Chondrocyte (in vitro differentiated cells): Measurements from ENCODE around the gene ADARB2. TPM values are rescaled to one million over a fixed set of nuclear protein-coding genes. Genes with fewer than 3 reads are reported as not detected.

Source experiments
- DNase-seq: peaks from one replicate; pipeline ENCODE4 v3.0.0; 2021; ENCODE audit warnings: mixed read lengths, low spot score
- H3K27ac Mint-ChIP-seq: one replicate; pipeline ENCODE4 v1.8.0; 2021; ENCODE audit warnings: mild to moderate bottlenecking, moderate library complexity, mixed read lengths; ENCODE audit not compliant: unreplicated experiment
- H3K27me3 Mint-ChIP-seq: 2 replicates; pipeline ENCODE4 v1.8.0; 2021; ENCODE audit warnings: low read depth, mixed read lengths
- H3K36me3 Mint-ChIP-seq: 2 replicates; pipeline ENCODE4 v1.8.0; 2021; ENCODE audit warnings: low read depth, mixed read lengths
- H3K4me1 Mint-ChIP-seq: 2 replicates; pipeline ENCODE4 v1.8.0; 2021; ENCODE audit warnings: low read depth, mild to moderate bottlenecking, mixed read lengths
- H3K4me3 Mint-ChIP-seq: one replicate; pipeline ENCODE4 v1.8.0; 2021; ENCODE audit warnings: mild to moderate bottlenecking, moderate library complexity, mixed read lengths; ENCODE audit not compliant: unreplicated experiment
- H3K9me3 Mint-ChIP-seq: 2 replicates; pipeline ENCODE4 v1.8.0; 2021; ENCODE audit warnings: low read depth, mixed read lengths
- total RNA-seq: library from RNA; stranded (reverse); gene quantifications from 3 replicates; pipeline ENCODE4 v1.2.1, GENCODE V29; 2021
- TF ChIP-seq, protein P1 (sequence below): fragments of 200-600 bp; sonication (generic); IDR thresholded peaks from 2 replicates; pipeline ENCODE4 v1.5.0; 2021; ENCODE audit warnings: antibody characterized with exemption, mild to moderate bottlenecking, moderate library complexity

Gene ADARB2
- total RNA-seq, 1 donor from 2014 or later, result 3.3 TPM

DNA sequence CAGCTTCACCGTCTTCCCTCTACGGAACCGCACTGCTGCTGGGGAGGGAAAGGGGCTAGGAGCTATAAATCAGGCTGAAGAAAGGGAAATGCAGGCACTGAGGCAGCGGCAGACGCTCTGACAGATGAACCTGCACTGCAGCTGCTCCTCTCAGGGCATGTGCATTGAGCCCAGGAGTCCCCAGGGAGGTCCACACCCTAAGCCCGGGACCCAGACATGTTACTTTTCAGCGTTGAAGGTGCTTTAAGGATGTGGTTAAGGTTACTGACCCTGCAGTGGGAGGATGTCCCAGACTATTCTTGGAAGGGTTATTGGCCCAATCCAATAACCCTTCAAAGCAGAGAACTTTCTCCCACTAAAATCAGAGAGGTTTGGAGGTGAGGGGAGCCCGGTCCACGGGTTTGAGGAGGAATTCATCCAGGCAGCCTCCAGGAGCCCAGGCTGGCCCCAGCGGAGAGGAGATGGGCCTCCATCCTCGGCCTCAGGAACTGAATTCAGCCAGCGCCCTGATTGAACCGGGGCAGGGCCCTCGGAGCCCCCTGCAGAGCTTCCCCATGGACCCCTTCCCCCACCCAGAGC lies 75.4 kb downstream of the ADARB2 start:
- TF ChIP-seq, protein P1, sequence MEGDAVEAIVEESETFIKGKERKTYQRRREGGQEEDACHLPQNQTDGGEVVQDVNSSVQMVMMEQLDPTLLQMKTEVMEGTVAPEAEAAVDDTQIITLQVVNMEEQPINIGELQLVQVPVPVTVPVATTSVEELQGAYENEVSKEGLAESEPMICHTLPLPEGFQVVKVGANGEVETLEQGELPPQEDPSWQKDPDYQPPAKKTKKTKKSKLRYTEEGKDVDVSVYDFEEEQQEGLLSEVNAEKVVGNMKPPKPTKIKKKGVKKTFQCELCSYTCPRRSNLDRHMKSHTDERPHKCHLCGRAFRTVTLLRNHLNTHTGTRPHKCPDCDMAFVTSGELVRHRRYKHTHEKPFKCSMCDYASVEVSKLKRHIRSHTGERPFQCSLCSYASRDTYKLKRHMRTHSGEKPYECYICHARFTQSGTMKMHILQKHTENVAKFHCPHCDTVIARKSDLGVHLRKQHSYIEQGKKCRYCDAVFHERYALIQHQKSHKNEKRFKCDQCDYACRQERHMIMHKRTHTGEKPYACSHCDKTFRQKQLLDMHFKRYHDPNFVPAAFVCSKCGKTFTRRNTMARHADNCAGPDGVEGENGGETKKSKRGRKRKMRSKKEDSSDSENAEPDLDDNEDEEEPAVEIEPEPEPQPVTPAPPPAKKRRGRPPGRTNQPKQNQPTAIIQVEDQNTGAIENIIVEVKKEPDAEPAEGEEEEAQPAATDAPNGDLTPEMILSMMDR, result no peak
- Mint-ChIP-seq H3K27ac (no peak overlapping the region), H3K36me3 (no peaks in the 10 kb centered on the region), H3K9me3 (no peaks in the 10 kb centered on the region), H3K4me1 (no peaks in the 10 kb centered on the region), H3K4me3 (no peak overlapping the region), H3K27me3 (peaks cover 9% of the 10 kb centered on the region)
- no peak for DNase-seq

DNA sequence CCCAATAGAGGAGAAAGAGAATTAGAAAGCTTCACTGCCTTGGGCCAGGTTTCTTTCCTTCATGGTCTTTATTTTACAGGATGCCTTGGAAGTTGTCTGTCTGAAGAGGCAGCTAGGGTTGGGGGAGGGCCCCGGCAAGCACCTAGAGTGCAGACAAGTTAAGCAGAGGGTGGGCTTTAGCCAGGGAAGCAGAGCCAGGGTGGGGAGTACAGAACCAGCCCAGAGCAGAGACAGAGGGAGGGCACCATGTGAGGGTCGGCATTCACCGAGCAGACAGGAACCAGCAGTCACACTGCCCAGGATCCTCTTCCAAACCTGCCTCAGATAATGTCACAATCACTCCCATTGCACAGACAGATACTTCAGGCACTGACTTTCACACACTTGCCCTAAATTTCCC lies 75.9 kb downstream of the ADARB2 start:
- Mint-ChIP-seq H3K4me1 (no peaks in the 10 kb centered on the region), H3K4me3 (no peak overlapping the region), H3K36me3 (no peaks in the 10 kb centered on the region), H3K27ac (no peak overlapping the region), H3K9me3 (no peaks in the 10 kb centered on the region), H3K27me3 (peaks cover 9% of the 10 kb centered on the region)
- DNase-seq, result no peak
- TF ChIP-seq, protein P1, result no peak

DNA sequence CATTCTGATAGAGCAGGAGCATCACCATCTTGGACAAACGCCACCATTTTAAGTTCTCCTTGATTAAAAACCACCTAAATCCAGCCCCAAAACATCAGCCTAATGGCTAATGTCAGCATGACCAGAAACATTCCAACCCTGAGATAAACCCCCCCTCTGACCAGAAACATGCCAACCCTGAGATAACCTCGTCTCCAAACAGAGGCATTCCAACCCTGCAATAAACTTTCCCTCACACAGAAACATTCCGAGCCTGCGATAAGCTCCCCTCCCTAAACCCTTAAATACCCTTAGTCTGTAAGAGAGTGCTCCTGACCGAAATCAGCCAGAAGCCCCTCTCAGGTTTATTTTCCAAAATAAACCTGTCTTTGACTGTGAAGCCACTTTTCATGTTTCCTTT lies 76.5 kb downstream of the ADARB2 start:
- no peak overlapping the region for H3K27ac Mint-ChIP-seq

DNA sequence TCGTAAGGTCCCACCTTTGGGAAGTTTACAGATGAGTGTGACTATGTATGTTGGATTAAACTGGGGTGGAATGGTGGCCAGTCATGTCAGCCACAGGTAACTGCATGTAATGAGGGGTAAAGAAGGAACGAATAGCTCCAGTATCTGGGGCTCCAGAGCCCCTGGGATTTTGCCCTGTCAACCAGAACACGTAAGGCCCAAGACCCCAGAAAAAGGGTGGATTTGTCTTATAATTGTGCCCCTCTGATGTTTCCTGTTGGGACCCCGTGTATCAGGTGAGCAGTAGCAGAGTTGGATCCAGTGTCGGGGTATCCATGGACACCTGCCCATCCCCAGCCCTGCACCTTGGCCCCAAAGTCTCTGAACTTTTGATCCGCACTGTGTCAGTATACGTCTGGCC lies 76.9 kb downstream of the ADARB2 start:
- Mint-ChIP-seq H3K9me3 (no peaks in the 10 kb centered on the region), H3K4me1 (no peaks in the 10 kb centered on the region), H3K27ac (no peak overlapping the region), H3K4me3 (no peak overlapping the region), H3K27me3 (peaks cover 9% of the 10 kb centered on the region), H3K36me3 (no peaks in the 10 kb centered on the region)
- no peak for DNase-seq
- TF ChIP-seq, protein P1, result no peak

More for the DNA sequence above, 76.5 kb downstream of the ADARB2 start:
- Mint-ChIP-seq H3K36me3 (no peaks in the 10 kb centered on the region), H3K4me3 (no peak overlapping the region), H3K4me1 (no peaks in the 10 kb centered on the region), H3K9me3 (no peaks in the 10 kb centered on the region), H3K27me3 (peaks cover 9% of the 10 kb centered on the region)
- no peak for DNase-seq
- TF ChIP-seq, protein P1, result no peak

DNA sequence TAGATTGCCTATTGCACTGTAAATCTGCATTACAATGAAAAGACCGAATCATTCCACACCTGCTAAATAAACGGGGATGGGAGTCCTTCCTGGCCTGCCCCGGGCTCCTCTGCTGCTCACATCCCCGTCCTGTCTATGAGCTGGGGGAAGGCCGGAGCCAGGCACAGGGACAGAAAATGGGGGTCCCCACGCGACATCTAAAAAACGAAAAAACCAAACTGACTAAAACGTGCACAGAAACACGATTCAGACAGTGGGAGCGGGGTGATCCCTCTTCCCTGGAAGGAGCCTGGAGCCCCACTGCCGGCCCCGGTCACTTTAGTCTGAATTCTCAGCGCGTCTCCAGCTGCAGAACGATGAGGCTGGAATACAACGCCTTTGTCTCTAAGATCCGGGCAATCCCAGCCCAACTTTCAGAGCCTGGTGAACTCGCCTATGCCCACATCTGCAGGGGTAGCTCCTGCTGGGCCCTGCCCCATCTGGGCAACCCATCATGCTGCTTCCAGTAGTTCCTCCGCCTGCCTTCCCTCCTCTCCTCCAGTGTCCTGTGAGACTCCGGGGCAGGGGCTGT lies 78.0 kb downstream of the ADARB2 start:
- Mint-ChIP-seq H3K4me3 (no peak overlapping the region), H3K9me3 (no peaks in the 10 kb centered on the region), H3K27ac (no peak overlapping the region), H3K36me3 (no peaks in the 10 kb centered on the region), H3K4me1 (no peaks in the 10 kb centered on the region), H3K27me3 (peaks cover 9% of the 10 kb centered on the region)
- peak; percentile 46 for DNase-seq
- TF ChIP-seq, protein P1, result no peak
